HepG2 (cell line): ENCODE measurements around the gene TXNIP. TPM values are rescaled to one million over a fixed set of nuclear protein-coding genes. Genes with fewer than 3 reads are reported as not detected.

Experiments used
- GPN1 ChIP-seq: sonication (generic); formaldehyde crosslinking; IDR thresholded peaks from 2 replicates; pipeline ENCODE4 v1.5.1; 2020; ENCODE audit warnings: missing genetic modification reagents, borderline replicate concordance
- KDM4B ChIP-seq: sonication (generic); formaldehyde crosslinking; IDR thresholded peaks from 2 replicates; pipeline ENCODE4 v1.4.0; 2020; ENCODE audit warnings: missing genetic modification reagents
- MXI1 ChIP-seq: IDR thresholded peaks from 3 replicates; pipeline ENCODE4 v1.6.1; 2012; ENCODE audit warnings: low read depth, low read length, inconsistent platforms, borderline replicate concordance
- NAIF1 ChIP-seq: sonication (generic); formaldehyde crosslinking; IDR thresholded peaks from 2 replicates; pipeline ENCODE4 v1.5.0; 2020; ENCODE audit warnings: mild to moderate bottlenecking, missing genetic modification reagents, borderline replicate concordance
- RARA ChIP-seq: IDR thresholded peaks from 2 replicates; pipeline ENCODE4 v1.6.1; 2016; ENCODE audit warnings: missing genetic modification reagents, missing compliant biosample characterization
- SP1 ChIP-seq, 2 experiments: fragments of 450-650 bp in 1 of 2; sonication (generic) in 1 of 2; formaldehyde crosslinking in 1 of 2; IDR thresholded peaks; 2 replicates each; pipeline versions ENCODE4 v1.4.0 to v1.6.1; 2016 to 2020; ENCODE audit warnings: missing genetic modification reagents in 1 of 2
- ZNF282 ChIP-seq: fragments of 450-650 bp; IDR thresholded peaks from 2 replicates; pipeline ENCODE4 v1.6.1; 2018; ENCODE audit not compliant: partially characterized antibody
- ZNF543 ChIP-seq: sonication (generic); formaldehyde crosslinking; IDR thresholded peaks from 2 replicates; pipeline ENCODE4 v1.4.0; 2020; ENCODE audit warnings: mild to moderate bottlenecking, missing genetic modification reagents
- ZNF552 ChIP-seq: sonication (generic); formaldehyde crosslinking; IDR thresholded peaks from 2 replicates; pipeline ENCODE4 v1.9.0; 2022; ENCODE audit warnings: missing genetic modification reagents, mild to moderate bottlenecking, borderline replicate concordance
- ZNF619 ChIP-seq: sonication (generic); formaldehyde crosslinking; IDR thresholded peaks from 2 replicates; pipeline ENCODE4 v1.4.0; 2020; ENCODE audit warnings: mild to moderate bottlenecking, missing genetic modification reagents
- ZNF781 ChIP-seq: sonication (generic); formaldehyde crosslinking; IDR thresholded peaks from 2 replicates; pipeline ENCODE4 v1.5.1; 2020; ENCODE audit warnings: borderline replicate concordance, mild to moderate bottlenecking, missing genetic modification reagents; ENCODE audit errors: not compliant biosample characterization
- polyA plus RNA-seq, 8 experiments: library from polyadenylated mRNA; depleted of rRNA in 3 of 8; stranded (reverse) in 7 of 8; unstranded in 1 of 8; fragments of >200 nt; fragmentation: Illumina TruSeq in 4 of 8; extraction: Trizol in 4 of 8; gene quantifications; 2 replicates each; pipeline versions ENCODE4 v1.2.1 to v1.2.3, GENCODE V29; 2011 to 2016; ENCODE audit warnings: low read depth in 4 of 8, missing spikeins in 1 of 8, mixed read lengths in 1 of 8; ENCODE audit not compliant: insufficient read depth in 1 of 8
- total RNA-seq, 5 experiments: library from RNA; depleted of rRNA; stranded (reverse); fragments of >200 nt; fragmentation: Illumina TruSeq; extraction: Trizol; gene quantifications; 2 replicates each; pipeline ENCODE4 v1.2.3, GENCODE V29; 2016; ENCODE audit warnings: low read depth in 1 of 5
- TF ChIP-seq, protein P1 (sequence below): sonication (generic); formaldehyde crosslinking; IDR thresholded peaks from 2 replicates; pipeline ENCODE4 v1.8.0; 2023; ENCODE audit warnings: mild to moderate bottlenecking, missing genetic modification reagents
- TF ChIP-seq, protein P2 (sequence below): sonication (generic); formaldehyde crosslinking; IDR thresholded peaks from 2 replicates; pipeline ENCODE4 v1.4.0; 2020; ENCODE audit warnings: missing genetic modification reagents
- TF ChIP-seq, protein P3 (sequence below): fragments of 450-650 bp; IDR thresholded peaks from 2 replicates; pipeline ENCODE4 v1.6.1; 2017; ENCODE audit warnings: mild to moderate bottlenecking
- TF ChIP-seq, protein P4 (sequence below): sonication (generic); formaldehyde crosslinking; conservative IDR thresholded peaks from 2 replicates; pipeline ENCODE4 v1.8.0; 2022; ENCODE audit warnings: mild to moderate bottlenecking, moderate library complexity, missing genetic modification reagents
- TF ChIP-seq, protein P5 (sequence below): IDR thresholded peaks from 2 replicates; pipeline ENCODE4 v1.6.1; 2016; ENCODE audit warnings: missing compliant biosample characterization, missing genetic modification reagents, borderline replicate concordance

Gene TXNIP
- total and polyA plus RNA-seq, 2 of the 13 experiments (the other 11 are each of a cell fraction or from before 2014, with no cell fraction given) = 24.4 to 237 TPM

DNA sequence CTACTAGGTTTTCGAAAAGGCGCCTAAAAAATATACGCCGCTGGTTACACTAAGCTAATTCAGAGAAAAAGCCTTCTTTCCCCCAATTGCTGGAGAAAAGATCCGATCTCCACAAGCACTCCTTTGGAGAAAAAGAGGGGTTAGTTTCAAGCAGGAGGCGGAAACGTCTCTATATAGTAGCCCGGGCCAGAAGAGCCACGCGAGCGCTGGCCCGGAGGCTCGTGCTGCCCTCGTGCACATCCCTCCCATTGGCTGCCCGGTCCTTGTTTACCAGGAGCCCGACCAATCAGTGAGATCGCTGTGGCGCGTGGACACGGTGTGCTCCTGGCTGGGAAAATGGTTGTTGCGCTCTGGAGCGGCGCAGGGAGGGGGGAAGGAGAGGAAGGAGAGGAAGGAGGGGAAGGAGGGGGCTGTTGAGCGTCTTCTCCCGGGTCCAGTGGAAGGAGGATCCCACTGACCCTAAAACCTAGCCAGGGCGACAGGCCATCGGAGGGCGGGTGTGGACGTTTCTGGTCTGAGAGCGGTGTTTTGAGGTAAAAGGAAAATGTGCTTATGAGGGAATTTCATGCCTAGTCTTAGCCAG is at the start of gene TXNIP (continued):
- TF ChIP-seq, protein P1, sequence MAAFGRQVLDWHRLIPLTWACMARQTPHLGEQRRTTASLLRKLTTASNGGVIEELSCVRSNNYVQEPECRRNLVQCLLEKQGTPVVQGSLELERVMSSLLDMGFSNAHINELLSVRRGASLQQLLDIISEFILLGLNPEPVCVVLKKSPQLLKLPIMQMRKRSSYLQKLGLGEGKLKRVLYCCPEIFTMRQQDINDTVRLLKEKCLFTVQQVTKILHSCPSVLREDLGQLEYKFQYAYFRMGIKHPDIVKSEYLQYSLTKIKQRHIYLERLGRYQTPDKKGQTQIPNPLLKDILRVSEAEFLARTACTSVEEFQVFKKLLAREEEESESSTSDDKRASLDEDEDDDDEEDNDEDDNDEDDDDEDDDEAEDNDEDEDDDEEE (CRISPR knock-in tag) = peak; percentile 90; the same call in 1 of the 2 replicates
- peak; percentile 20; the same call in 1 of the 2 replicates for TF ChIP-seq ZNF552 (CRISPR knock-in tag)
- TF ChIP-seq, protein P2, sequence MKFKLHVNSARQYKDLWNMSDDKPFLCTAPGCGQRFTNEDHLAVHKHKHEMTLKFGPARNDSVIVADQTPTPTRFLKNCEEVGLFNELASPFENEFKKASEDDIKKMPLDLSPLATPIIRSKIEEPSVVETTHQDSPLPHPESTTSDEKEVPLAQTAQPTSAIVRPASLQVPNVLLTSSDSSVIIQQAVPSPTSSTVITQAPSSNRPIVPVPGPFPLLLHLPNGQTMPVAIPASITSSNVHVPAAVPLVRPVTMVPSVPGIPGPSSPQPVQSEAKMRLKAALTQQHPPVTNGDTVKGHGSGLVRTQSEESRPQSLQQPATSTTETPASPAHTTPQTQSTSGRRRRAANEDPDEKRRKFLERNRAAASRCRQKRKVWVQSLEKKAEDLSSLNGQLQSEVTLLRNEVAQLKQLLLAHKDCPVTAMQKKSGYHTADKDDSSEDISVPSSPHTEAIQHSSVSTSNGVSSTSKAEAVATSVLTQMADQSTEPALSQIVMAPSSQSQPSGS = peak; percentile 78
- peak; percentile 81 for TF ChIP-seq ZNF543 (CRISPR knock-in tag)
- no peak; the same call in 1 of the 2 replicates for TF ChIP-seq ZNF619 (CRISPR knock-in tag)
- peak; percentile 78; the same call in 1 of the 2 replicates for TF ChIP-seq KDM4B (CRISPR knock-in tag)
- TF ChIP-seq, protein P3, sequence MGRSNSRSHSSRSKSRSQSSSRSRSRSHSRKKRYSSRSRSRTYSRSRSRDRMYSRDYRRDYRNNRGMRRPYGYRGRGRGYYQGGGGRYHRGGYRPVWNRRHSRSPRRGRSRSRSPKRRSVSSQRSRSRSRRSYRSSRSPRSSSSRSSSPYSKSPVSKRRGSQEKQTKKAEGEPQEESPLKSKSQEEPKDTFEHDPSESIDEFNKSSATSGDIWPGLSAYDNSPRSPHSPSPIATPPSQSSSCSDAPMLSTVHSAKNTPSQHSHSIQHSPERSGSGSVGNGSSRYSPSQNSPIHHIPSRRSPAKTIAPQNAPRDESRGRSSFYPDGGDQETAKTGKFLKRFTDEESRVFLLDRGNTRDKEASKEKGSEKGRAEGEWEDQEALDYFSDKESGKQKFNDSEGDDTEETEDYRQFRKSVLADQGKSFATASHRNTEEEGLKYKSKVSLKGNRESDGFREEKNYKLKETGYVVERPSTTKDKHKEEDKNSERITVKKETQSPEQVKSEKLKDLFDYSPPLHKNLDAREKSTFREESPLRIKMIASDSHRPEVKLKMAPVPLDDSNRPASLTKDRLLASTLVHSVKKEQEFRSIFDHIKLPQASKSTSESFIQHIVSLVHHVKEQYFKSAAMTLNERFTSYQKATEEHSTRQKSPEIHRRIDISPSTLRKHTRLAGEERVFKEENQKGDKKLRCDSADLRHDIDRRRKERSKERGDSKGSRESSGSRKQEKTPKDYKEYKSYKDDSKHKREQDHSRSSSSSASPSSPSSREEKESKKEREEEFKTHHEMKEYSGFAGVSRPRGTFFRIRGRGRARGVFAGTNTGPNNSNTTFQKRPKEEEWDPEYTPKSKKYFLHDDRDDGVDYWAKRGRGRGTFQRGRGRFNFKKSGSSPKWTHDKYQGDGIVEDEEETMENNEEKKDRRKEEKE = no peak
- no peak for TF ChIP-seq GPN1 (CRISPR knock-in tag)
- TF ChIP-seq ZNF282 = no peak
- TF ChIP-seq, protein P4, sequence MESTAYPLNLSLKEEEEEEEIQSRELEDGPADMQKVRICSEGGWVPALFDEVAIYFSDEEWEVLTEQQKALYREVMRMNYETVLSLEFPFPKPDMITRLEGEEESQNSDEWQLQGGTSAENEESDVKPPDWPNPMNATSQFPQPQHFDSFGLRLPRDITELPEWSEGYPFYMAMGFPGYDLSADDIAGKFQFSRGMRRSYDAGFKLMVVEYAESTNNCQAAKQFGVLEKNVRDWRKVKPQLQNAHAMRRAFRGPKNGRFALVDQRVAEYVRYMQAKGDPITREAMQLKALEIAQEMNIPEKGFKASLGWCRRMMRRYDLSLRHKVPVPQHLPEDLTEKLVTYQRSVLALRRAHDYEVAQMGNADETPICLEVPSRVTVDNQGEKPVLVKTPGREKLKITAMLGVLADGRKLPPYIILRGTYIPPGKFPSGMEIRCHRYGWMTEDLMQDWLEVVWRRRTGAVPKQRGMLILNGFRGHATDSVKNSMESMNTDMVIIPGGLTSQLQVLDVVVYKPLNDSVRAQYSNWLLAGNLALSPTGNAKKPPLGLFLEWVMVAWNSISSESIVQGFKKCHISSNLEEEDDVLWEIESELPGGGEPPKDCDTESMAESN (CRISPR knock-in tag) = peak; percentile 84
- TF ChIP-seq ZNF781 (CRISPR knock-in tag) = peak; percentile 86
- TF ChIP-seq, protein P5, sequence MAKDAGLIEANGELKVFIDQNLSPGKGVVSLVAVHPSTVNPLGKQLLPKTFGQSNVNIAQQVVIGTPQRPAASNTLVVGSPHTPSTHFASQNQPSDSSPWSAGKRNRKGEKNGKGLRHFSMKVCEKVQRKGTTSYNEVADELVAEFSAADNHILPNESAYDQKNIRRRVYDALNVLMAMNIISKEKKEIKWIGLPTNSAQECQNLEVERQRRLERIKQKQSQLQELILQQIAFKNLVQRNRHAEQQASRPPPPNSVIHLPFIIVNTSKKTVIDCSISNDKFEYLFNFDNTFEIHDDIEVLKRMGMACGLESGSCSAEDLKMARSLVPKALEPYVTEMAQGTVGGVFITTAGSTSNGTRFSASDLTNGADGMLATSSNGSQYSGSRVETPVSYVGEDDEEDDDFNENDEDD (CRISPR knock-in tag) = peak; percentile 62
- TF ChIP-seq MXI1 = peak; percentile 87; the same call in 2 of the 3 replicates
- peak; percentile 65 for TF ChIP-seq RARA (CRISPR knock-in tag)
- peak; percentile 75 for TF ChIP-seq NAIF1
- TF ChIP-seq SP1 (IDR thresholded peaks at IDR 0.05) = no peak
- TF ChIP-seq SP1 (CRISPR knock-in tag; IDR thresholded peaks at IDR 0.05) = peak; percentile 43; the same call in 1 of the 2 replicates
